ENCODE measurements around the gene PFDN2.

The PFDN2 gene

GRCh38 chr1:161088587-161089110, 29.2 kb downstream of the PFDN2 start:
- Histone ChIP-seq H2AK5ac (ENCODE audit: low read length, severe bottlenecking) (no peak overlapping the region), H2BK120ac (ENCODE audit: low read depth, low read length) (no peak overlapping the region), H2BK12ac (ENCODE audit: low read length in 2 of 2) (no peak overlapping the region), H3K18ac (ENCODE audit: low read depth in 1 of 2, low read length in 2 of 2) (no peak overlapping the region), H3K36me3 (ENCODE audit: control insufficient read depth in 1 of 2, insufficient read depth in 2 of 2, low read depth in 1 of 2, low read length in 2 of 2) (no peaks in the 10 kb centered on the region), H3K9me3 (ENCODE audit: control insufficient read depth, low read length) (no peaks in the 10 kb centered on the region), H3K79me1 (replicated peaks; ENCODE audit: low read length, poor library complexity, severe bottlenecking) (no peaks in the 10 kb centered on the region), H4K8ac (ENCODE audit: low read length) (no peak overlapping the region), H3K9ac (ENCODE audit: low read length) (peak overlapping the region; percentile 43), H3K4ac (ENCODE audit: low read depth in 1 of 2, low read length in 2 of 2) (no peak overlapping the region), H3K14ac (ENCODE audit: low read length in 2 of 2) (no peak overlapping the region), H4K91ac (ENCODE audit: low read length) (no peak overlapping the region), H3K4me2 (ENCODE audit: low read length, poor library complexity, severe bottlenecking) (no peak overlapping the region), H2BK15ac (ENCODE audit: low read depth, poor library complexity, severe bottlenecking) (no peak overlapping the region), H3K27ac (ENCODE audit: low read length, poor library complexity, severe bottlenecking) (no peak overlapping the region), H2BK5ac (ENCODE audit: low read depth, low read length, poor library complexity, severe bottlenecking) (no peak overlapping the region), H3K23ac (ENCODE audit: low read length in 2 of 2) (no peak overlapping the region), H3K4me3 (ENCODE audit: insufficient read depth in 1 of 2, low read depth in 1 of 2, low read length in 2 of 2) (no peak overlapping the region), H3K27me3 (ENCODE audit: control insufficient read depth in 1 of 2, insufficient read depth in 1 of 2, low read length in 2 of 2) (no peaks in the 10 kb centered on the region), H2AFZ (ENCODE audit: low read depth, low read length) (no peak overlapping the region), H3K4me1 (ENCODE audit: control insufficient read depth, insufficient read depth, low read depth, low read length) (peaks cover 24% of the 10 kb centered on the region)
- DNase-seq = no peak
- 62% methylated on average over 3 of the region's 3 CpGs for WGBS

GRCh38 chr1:161086457-161086856, 31.4 kb downstream of the PFDN2 start:
- H2BK15ac ChIP-seq (ENCODE audit: low read depth, poor library complexity, severe bottlenecking) = no peak overlapping the region
- H4K8ac ChIP-seq (ENCODE audit: low read length) = no peak overlapping the region
- no peak overlapping the region for H3K4me3 ChIP-seq (ENCODE audit: insufficient read depth in 1 of 2, low read depth in 1 of 2, low read length in 2 of 2)
- no peak overlapping the region for H2BK12ac ChIP-seq (ENCODE audit: low read length in 2 of 2)
- no peak overlapping the region for H3K27ac ChIP-seq (ENCODE audit: low read length, poor library complexity, severe bottlenecking)
- DNase-seq = no peak
- no peaks in the 10 kb centered on the region for H3K27me3 ChIP-seq (ENCODE audit: control insufficient read depth in 1 of 2, insufficient read depth in 1 of 2, low read length in 2 of 2)
- no peak overlapping the region for H2BK5ac ChIP-seq (ENCODE audit: low read depth, low read length, poor library complexity, severe bottlenecking)
- 69% methylated on average over 4 of the region's 4 CpGs for WGBS
- H3K18ac ChIP-seq (ENCODE audit: low read depth in 1 of 2, low read length in 2 of 2) = no peak overlapping the region
- no peak overlapping the region for H3K9ac ChIP-seq (ENCODE audit: low read length)
- no peaks in the 10 kb centered on the region for H3K36me3 ChIP-seq (ENCODE audit: control insufficient read depth in 1 of 2, insufficient read depth in 2 of 2, low read depth in 1 of 2, low read length in 2 of 2)
- H2AFZ ChIP-seq (ENCODE audit: low read depth, low read length) = no peak overlapping the region
- no peaks in the 10 kb centered on the region for H3K9me3 ChIP-seq (ENCODE audit: control insufficient read depth, low read length)
- H3K23ac ChIP-seq (ENCODE audit: low read length in 2 of 2) = no peak overlapping the region
- no peaks in the 10 kb centered on the region for H3K79me1 ChIP-seq (replicated peaks; ENCODE audit: low read length, poor library complexity, severe bottlenecking)
- no peak overlapping the region for H4K91ac ChIP-seq (ENCODE audit: low read length)
- H3K4me1 ChIP-seq (ENCODE audit: control insufficient read depth, insufficient read depth, low read depth, low read length) = peaks cover 26% of the 10 kb centered on the region
- no peak overlapping the region for H2BK120ac ChIP-seq (ENCODE audit: low read depth, low read length)
- no peak overlapping the region for H2AK5ac ChIP-seq (ENCODE audit: low read length, severe bottlenecking)
- H3K4ac ChIP-seq (ENCODE audit: low read depth in 1 of 2, low read length in 2 of 2) = peak overlapping the region in 1 of 2 experiments; percentile 13
- H3K4me2 ChIP-seq (ENCODE audit: low read length, poor library complexity, severe bottlenecking) = no peak overlapping the region
- no peak overlapping the region for H3K14ac ChIP-seq (ENCODE audit: low read length in 2 of 2)

GRCh38 chr1:161085165-161085564, 32.7 kb downstream of the PFDN2 start:
- Histone ChIP-seq H3K14ac (ENCODE audit: low read length in 2 of 2) (no peak overlapping the region), H2BK12ac (ENCODE audit: low read length in 2 of 2) (peak overlapping the region in 1 of 2 experiments; percentile 33), H3K18ac (ENCODE audit: low read depth in 1 of 2, low read length in 2 of 2) (peak overlapping the region in 1 of 2 experiments; percentile 28), H3K36me3 (ENCODE audit: control insufficient read depth in 1 of 2, insufficient read depth in 2 of 2, low read depth in 1 of 2, low read length in 2 of 2) (no peaks in the 10 kb centered on the region), H4K91ac (ENCODE audit: low read length) (no peak overlapping the region), H3K4me2 (ENCODE audit: low read length, poor library complexity, severe bottlenecking) (no peak overlapping the region), H2AFZ (ENCODE audit: low read depth, low read length) (no peak overlapping the region), H3K27ac (ENCODE audit: low read length, poor library complexity, severe bottlenecking) (no peak overlapping the region), H4K8ac (ENCODE audit: low read length) (peak overlapping the region; percentile 27), H2BK15ac (ENCODE audit: low read depth, poor library complexity, severe bottlenecking) (no peak overlapping the region), H2AK5ac (ENCODE audit: low read length, severe bottlenecking) (no peak overlapping the region), H3K4me3 (ENCODE audit: insufficient read depth in 1 of 2, low read depth in 1 of 2, low read length in 2 of 2) (no peak overlapping the region), H3K79me1 (replicated peaks; ENCODE audit: low read length, poor library complexity, severe bottlenecking) (no peaks in the 10 kb centered on the region), H3K4me1 (ENCODE audit: control insufficient read depth, insufficient read depth, low read depth, low read length) (peaks cover 27% of the 10 kb centered on the region), H3K23ac (ENCODE audit: low read length in 2 of 2) (no peak overlapping the region), H3K9me3 (ENCODE audit: control insufficient read depth, low read length) (no peaks in the 10 kb centered on the region), H3K9ac (ENCODE audit: low read length) (peak overlapping the region; percentile 16), H2BK120ac (ENCODE audit: low read depth, low read length) (peak overlapping the region; percentile 6), H3K4ac (ENCODE audit: low read depth in 1 of 2, low read length in 2 of 2) (no peak overlapping the region), H3K27me3 (ENCODE audit: control insufficient read depth in 1 of 2, insufficient read depth in 1 of 2, low read length in 2 of 2) (no peaks in the 10 kb centered on the region), H2BK5ac (ENCODE audit: low read depth, low read length, poor library complexity, severe bottlenecking) (no peak overlapping the region)
- DNase-seq = peak; percentile 51
- 31% methylated on average over 1 of the region's 2 CpGs for WGBS

GRCh38 chr1:161084597-161084988, 33.2 kb downstream of the PFDN2 start:
- Histone ChIP-seq H2BK12ac (ENCODE audit: low read length in 2 of 2) (no peak overlapping the region), H3K27ac (ENCODE audit: low read length, poor library complexity, severe bottlenecking) (no peak overlapping the region), H4K91ac (ENCODE audit: low read length) (no peak overlapping the region), H3K9ac (ENCODE audit: low read length) (no peak overlapping the region), H3K79me1 (replicated peaks; ENCODE audit: low read length, poor library complexity, severe bottlenecking) (no peaks in the 10 kb centered on the region), H2BK5ac (ENCODE audit: low read depth, low read length, poor library complexity, severe bottlenecking) (no peak overlapping the region), H3K4me1 (ENCODE audit: control insufficient read depth, insufficient read depth, low read depth, low read length) (peaks cover 27% of the 10 kb centered on the region), H3K4me3 (ENCODE audit: insufficient read depth in 1 of 2, low read depth in 1 of 2, low read length in 2 of 2) (no peak overlapping the region), H3K36me3 (ENCODE audit: control insufficient read depth in 1 of 2, insufficient read depth in 2 of 2, low read depth in 1 of 2, low read length in 2 of 2) (no peaks in the 10 kb centered on the region), H2AK5ac (ENCODE audit: low read length, severe bottlenecking) (no peak overlapping the region), H3K4ac (ENCODE audit: low read depth in 1 of 2, low read length in 2 of 2) (no peak overlapping the region), H2BK120ac (ENCODE audit: low read depth, low read length) (peak overlapping the region; percentile 82), H3K4me2 (ENCODE audit: low read length, poor library complexity, severe bottlenecking) (no peak overlapping the region), H3K23ac (ENCODE audit: low read length in 2 of 2) (no peak overlapping the region), H2AFZ (ENCODE audit: low read depth, low read length) (no peak overlapping the region), H2BK15ac (ENCODE audit: low read depth, poor library complexity, severe bottlenecking) (peak overlapping the region; percentile 2), H3K27me3 (ENCODE audit: control insufficient read depth in 1 of 2, insufficient read depth in 1 of 2, low read length in 2 of 2) (no peaks in the 10 kb centered on the region), H3K14ac (ENCODE audit: low read length in 2 of 2) (no peak overlapping the region), H3K9me3 (ENCODE audit: control insufficient read depth, low read length) (no peaks in the 10 kb centered on the region), H3K18ac (ENCODE audit: low read depth in 1 of 2, low read length in 2 of 2) (no peak overlapping the region), H4K8ac (ENCODE audit: low read length) (no peak overlapping the region)
- DNase-seq = no peak
- 100% methylated on average over 1 of the region's 1 CpG for WGBS

Data from mesenchymal stem cell (in vitro differentiated cells and primary cell).